DND-41 (cell line): Measurements from ENCODE around the gene CYP1A1.
"Not testable (repeated sequence)": the region's sequence is repeated elsewhere in the genome, so short reads cannot be mapped to it uniquely, and the experiment has no call there.

ENCODE experiments used
- ATAC-seq: fragments of 200-7000 bp; cut with Tn5 transposase; 3 replicates; pipeline ENCODE4 v1.9.1; 2021; ENCODE audit warnings: low read depth; ENCODE audit not compliant: insufficient read depth
- DNase-seq: peaks from one replicate; pipeline ENCODE4 v3.0.0-alpha.2; 2020
- H2AFZ ChIP-seq: 2 replicates; pipeline ENCODE4 v1.6.0; 2012; ENCODE audit warnings: low read depth, low read length
- H3K27ac ChIP-seq: 2 replicates; pipeline ENCODE4 v1.5.1; 2012; ENCODE audit warnings: low read length, inconsistent platforms
- H3K27me3 ChIP-seq: fragments of 200-600 bp; sonication (generic); 2 replicates; pipeline ENCODE4 v1.6.0; 2012; ENCODE audit warnings: low read length, mild to moderate bottlenecking, inconsistent platforms; ENCODE audit not compliant: insufficient read depth, poor library complexity
- H3K36me3 ChIP-seq: 2 replicates; pipeline ENCODE4 v1.5.1; 2012; ENCODE audit warnings: low read length, inconsistent platforms; ENCODE audit not compliant: insufficient read depth
- H3K4me1 ChIP-seq: 2 replicates; pipeline ENCODE4 v1.5.1; 2012; ENCODE audit warnings: mild to moderate bottlenecking, low read length; ENCODE audit not compliant: insufficient read depth
- H3K4me2 ChIP-seq: 2 replicates; pipeline ENCODE4 v1.6.0; 2012; ENCODE audit warnings: mild to moderate bottlenecking, moderate library complexity, low read length, inconsistent platforms; ENCODE audit not compliant: insufficient read depth
- H3K4me3 ChIP-seq, 2 experiments: fragments of 200-600 bp in 1 of 2; shearing (Covaris generic) in 1 of 2; 2 replicates each; pipeline ENCODE4 v1.5.1; 2012 to 2016; ENCODE audit warnings: inconsistent platforms in 2 of 2, low read length in 2 of 2, mild to moderate bottlenecking in 2 of 2, low read depth in 1 of 2, moderate library complexity in 1 of 2
- H3K79me2 ChIP-seq: 2 replicates; pipeline ENCODE4 v1.6.0; 2012; ENCODE audit warnings: low read length, inconsistent platforms; ENCODE audit not compliant: insufficient read depth
- H3K9ac ChIP-seq: 2 replicates; pipeline ENCODE4 v1.6.0; 2012; ENCODE audit warnings: low read depth, mild to moderate bottlenecking, inconsistent platforms, low read length, moderate library complexity
- H3K9me3 ChIP-seq: 2 replicates; pipeline ENCODE4 v1.5.1; 2012; ENCODE audit warnings: low read length, moderate library complexity, mild to moderate bottlenecking, inconsistent platforms; ENCODE audit not compliant: insufficient read depth, severe bottlenecking
- H4K20me1 ChIP-seq: 2 replicates; pipeline ENCODE4 v1.6.0; 2012; ENCODE audit warnings: low read length; ENCODE audit not compliant: insufficient read depth
- EZH2 ChIP-seq: IDR thresholded peaks from 3 replicates; pipeline ENCODE4 v1.6.1; 2012; ENCODE audit warnings: borderline replicate concordance, low read depth, mild to moderate bottlenecking, moderate library complexity, low read length, inconsistent platforms; ENCODE audit not compliant: severe bottlenecking
- TF ChIP-seq, protein P1 (sequence below): IDR thresholded peaks from 2 replicates; pipeline ENCODE4 v1.5.1; 2012; ENCODE audit warnings: borderline replicate concordance, low read length, moderate library complexity, mild to moderate bottlenecking; ENCODE audit not compliant: poor library complexity, severe bottlenecking; ENCODE audit errors: extremely low read depth

The CYP1A1 gene

DNA sequence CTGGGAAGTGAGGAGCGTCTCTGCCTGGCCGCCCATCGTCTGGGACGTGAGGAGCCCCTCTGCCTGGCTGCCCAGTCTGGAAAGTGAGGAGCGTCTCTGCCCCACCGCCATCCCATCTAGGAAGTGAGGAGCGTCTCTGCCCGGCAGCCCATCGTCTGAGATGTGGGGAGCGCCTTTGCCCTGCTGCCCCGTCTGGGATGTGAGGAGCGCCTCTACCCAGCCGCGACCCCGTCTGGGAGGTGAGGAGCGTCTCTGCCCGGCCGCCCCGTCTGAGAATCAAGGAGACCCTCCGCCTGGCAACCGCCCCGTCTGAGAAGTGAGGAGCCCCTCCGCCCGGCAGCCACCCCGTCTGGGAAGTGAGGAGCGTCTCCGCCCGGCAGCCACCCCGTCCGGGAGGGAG lies 3.4 kb upstream of the CYP1A1 start:
- H3K4me1 ChIP-seq, H3K27me3 ChIP-seq, H3K9me3 ChIP-seq, H3K36me3 ChIP-seq, H3K4me2 ChIP-seq, H3K79me2 ChIP-seq, DNase-seq, ATAC-seq, H3K4me3 ChIP-seq, H2AFZ ChIP-seq, H4K20me1 ChIP-seq, H3K27ac ChIP-seq, H3K9ac ChIP-seq: not testable (repeated sequence)

DNA sequence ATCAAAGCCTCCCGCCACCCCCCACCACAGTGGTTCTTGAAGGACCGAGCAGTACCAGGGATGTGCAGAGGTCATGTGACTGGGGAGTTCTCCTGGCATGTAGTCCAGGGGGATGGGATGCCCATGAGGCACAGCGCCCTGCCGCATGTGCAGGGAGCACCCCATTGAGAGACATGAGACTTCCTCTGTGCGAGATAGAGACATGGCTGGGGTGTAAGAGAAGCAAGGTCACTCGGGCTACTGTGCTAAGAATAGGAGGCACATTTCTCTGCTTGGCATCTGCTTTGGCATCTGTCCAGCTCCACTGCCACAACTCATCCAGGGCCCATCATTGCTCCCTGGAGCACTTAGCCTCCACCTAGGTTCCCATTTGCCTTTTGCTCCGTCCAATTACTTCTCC lies 2.4 kb upstream of the CYP1A1 start:
- no peak overlapping the region for H2AFZ ChIP-seq
- H3K27me3 ChIP-seq, result peaks cover 6% of the 10 kb centered on the region
- H3K4me1 ChIP-seq, result no peaks in the 10 kb centered on the region
- H3K9ac ChIP-seq, result no peak overlapping the region
- H4K20me1 ChIP-seq, result no peaks in the 10 kb centered on the region
- TF ChIP-seq, protein P1, sequence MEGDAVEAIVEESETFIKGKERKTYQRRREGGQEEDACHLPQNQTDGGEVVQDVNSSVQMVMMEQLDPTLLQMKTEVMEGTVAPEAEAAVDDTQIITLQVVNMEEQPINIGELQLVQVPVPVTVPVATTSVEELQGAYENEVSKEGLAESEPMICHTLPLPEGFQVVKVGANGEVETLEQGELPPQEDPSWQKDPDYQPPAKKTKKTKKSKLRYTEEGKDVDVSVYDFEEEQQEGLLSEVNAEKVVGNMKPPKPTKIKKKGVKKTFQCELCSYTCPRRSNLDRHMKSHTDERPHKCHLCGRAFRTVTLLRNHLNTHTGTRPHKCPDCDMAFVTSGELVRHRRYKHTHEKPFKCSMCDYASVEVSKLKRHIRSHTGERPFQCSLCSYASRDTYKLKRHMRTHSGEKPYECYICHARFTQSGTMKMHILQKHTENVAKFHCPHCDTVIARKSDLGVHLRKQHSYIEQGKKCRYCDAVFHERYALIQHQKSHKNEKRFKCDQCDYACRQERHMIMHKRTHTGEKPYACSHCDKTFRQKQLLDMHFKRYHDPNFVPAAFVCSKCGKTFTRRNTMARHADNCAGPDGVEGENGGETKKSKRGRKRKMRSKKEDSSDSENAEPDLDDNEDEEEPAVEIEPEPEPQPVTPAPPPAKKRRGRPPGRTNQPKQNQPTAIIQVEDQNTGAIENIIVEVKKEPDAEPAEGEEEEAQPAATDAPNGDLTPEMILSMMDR, result no peak
- TF ChIP-seq EZH2, result no peak
- H3K79me2 ChIP-seq, result no peaks in the 10 kb centered on the region
- H3K4me2 ChIP-seq, result no peak overlapping the region
- DNase-seq (no peak), ATAC-seq (no peak)
- H3K36me3 ChIP-seq, result no peaks in the 10 kb centered on the region
- H3K4me3 ChIP-seq, result no peak overlapping the region
- H3K27ac ChIP-seq, result no peak overlapping the region
- H3K9me3 ChIP-seq, result no peaks in the 10 kb centered on the region

GRCh38 chr15:74726774-74727164 lies 1.4 kb upstream of the CYP1A1 start:
- H3K79me2 ChIP-seq, result no peaks in the 10 kb centered on the region
- no peak overlapping the region for H3K4me2 ChIP-seq
- DNase-seq (no peak), ATAC-seq (no peak)
- H3K4me1 ChIP-seq, result no peaks in the 10 kb centered on the region
- H3K9me3 ChIP-seq, result no peaks in the 10 kb centered on the region
- no peaks in the 10 kb centered on the region for H4K20me1 ChIP-seq
- no peaks in the 10 kb centered on the region for H3K36me3 ChIP-seq
- no peak overlapping the region for H2AFZ ChIP-seq
- H3K27ac ChIP-seq, result no peak overlapping the region
- H3K27me3 ChIP-seq, result peaks cover 8% of the 10 kb centered on the region
- no peak overlapping the region for H3K9ac ChIP-seq
- TF ChIP-seq EZH2, result no peak
- TF ChIP-seq, protein P1, result no peak
- no peak overlapping the region for H3K4me3 ChIP-seq

DNA sequence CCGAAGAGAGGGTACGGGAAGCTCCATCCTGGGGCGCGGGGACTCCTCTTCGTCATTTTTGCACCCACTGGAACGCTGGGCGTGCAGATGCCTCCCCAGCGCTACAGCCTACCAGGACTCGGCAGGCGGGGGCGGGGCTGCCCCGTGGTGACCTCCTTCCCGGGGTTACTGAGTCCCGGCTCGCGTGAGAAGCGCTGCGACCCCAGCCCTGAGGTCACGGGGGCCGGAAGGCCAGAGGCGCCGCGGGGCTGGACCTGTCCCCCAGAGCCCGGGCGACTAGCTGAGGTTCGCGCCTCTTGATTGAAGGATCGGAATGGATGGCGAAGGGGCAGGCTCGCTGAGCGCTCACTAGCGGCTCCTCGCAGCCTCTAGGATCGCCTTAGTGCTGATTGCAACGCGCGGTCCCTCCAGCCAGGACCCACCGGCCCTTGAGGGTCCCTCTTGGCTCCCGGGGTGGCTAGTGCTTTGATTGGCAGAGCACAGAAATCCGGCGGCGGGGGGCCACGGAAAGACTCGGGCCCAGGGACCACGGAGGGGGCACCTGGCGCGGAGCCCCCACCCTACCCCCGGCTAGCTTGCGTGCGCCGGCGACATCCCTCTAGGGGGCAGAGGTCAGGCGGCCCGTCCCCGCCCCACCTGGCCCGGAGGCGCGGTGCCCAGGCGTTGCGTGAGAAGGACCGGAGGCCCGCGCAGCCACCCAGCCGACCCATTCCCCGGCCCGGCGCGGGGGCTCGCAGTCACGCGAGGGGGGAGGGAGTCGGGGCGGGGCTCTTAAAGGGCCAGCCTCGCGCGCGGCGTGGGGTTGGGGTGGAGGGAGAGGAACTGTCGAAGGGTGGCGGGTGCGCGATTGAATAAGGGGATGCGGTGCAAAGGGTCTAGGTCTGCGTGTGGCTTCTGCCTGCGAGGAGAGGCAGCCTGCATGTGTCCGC lies 781 bp upstream of the CYP1A1 start:
- Histone ChIP-seq H3K27ac (no peak overlapping the region), H3K4me2 (no peak overlapping the region), H3K9ac (no peak overlapping the region), H3K79me2 (no peaks in the 10 kb centered on the region), H3K36me3 (no peaks in the 10 kb centered on the region), H3K4me3 (no peak overlapping the region), H4K20me1 (no peaks in the 10 kb centered on the region), H3K9me3 (no peaks in the 10 kb centered on the region), H3K27me3 (peaks cover 8% of the 10 kb centered on the region), H3K4me1 (no peaks in the 10 kb centered on the region), H2AFZ (no peak overlapping the region)
- DNase-seq, result no peak
- ATAC-seq, result no peak
- no peak for TF ChIP-seq EZH2
- TF ChIP-seq, protein P1, result no peak
